ENCODE results near the gene CYP2R1. TPM values are rescaled to one million over a fixed set of nuclear protein-coding genes. Genes with fewer than 3 reads are reported as not detected.
"Not testable (repeated sequence)": the region's sequence is repeated elsewhere in the genome, so short reads cannot be mapped to it uniquely, and the experiment has no call there.

Gene CYP2R1
- total and polyA plus RNA-seq, 3 donors from 2014 or later: 34.8 to 54.3 (median 50.8) TPM

GRCh38 chr11:14875163-14875562, 16.9 kb downstream of the CYP2R1 start:
- TF ChIP-seq CTCF (IDR thresholded peaks at IDR 0.05) (no peak), POLR2A (IDR thresholded peaks at IDR 0.05) (no peak)
- no peaks in the 10 kb centered on the region for H3K27me3 ChIP-seq
- no peak for DNase-seq
- intact Hi-C loops (cut with DNase I; ENCODE audit: low total_unique reads): no loop called here
- no peaks in the 10 kb centered on the region for H3K9me3 ChIP-seq
- H3K4me1 ChIP-seq: no peaks in the 10 kb centered on the region
- no peak overlapping the region for H3K27ac ChIP-seq
- 92 to 97% methylated on average over 5 of the region's 5 CpGs for WGBS, 2 donors
- H3K4me3 ChIP-seq: no peak overlapping the region
- H3K36me3 ChIP-seq (ENCODE audit: low read depth, missing control alignments): no peaks in the 10 kb centered on the region

GRCh38 chr11:14873632-14874031, 18.4 kb downstream of the CYP2R1 start:
- no peaks in the 10 kb centered on the region for H3K4me1 ChIP-seq
- H3K4me3 ChIP-seq: no peak overlapping the region
- H3K27me3 ChIP-seq: no peaks in the 10 kb centered on the region
- no peak overlapping the region for H3K27ac ChIP-seq
- no peak for DNase-seq
- TF ChIP-seq CTCF (IDR thresholded peaks at IDR 0.05) (no peak), POLR2A (IDR thresholded peaks at IDR 0.05) (no peak)
- WGBS, 2 donors: 55 to 86% methylated on average over 4 of the region's 4 CpGs
- H3K9me3 ChIP-seq: no peaks in the 10 kb centered on the region
- H3K36me3 ChIP-seq (ENCODE audit: low read depth, missing control alignments): no peaks in the 10 kb centered on the region
- intact Hi-C loops (cut with DNase I; ENCODE audit: low total_unique reads): no loop called here

GRCh38 chr11:14872032-14872431, 20.0 kb downstream of the CYP2R1 start:
- H3K27ac ChIP-seq: no peak overlapping the region
- no peaks in the 10 kb centered on the region for H3K36me3 ChIP-seq (ENCODE audit: low read depth, missing control alignments)
- no peak overlapping the region for H3K4me3 ChIP-seq
- no peak for TF ChIP-seq POLR2A (IDR thresholded peaks at IDR 0.05)
- DNase-seq: no peak
- no peaks in the 10 kb centered on the region for H3K4me1 ChIP-seq
- no peaks in the 10 kb centered on the region for H3K9me3 ChIP-seq
- H3K27me3 ChIP-seq: no peaks in the 10 kb centered on the region
- intact Hi-C loops (cut with DNase I; ENCODE audit: low total_unique reads): no loop called here

- H3K36me3 ChIP-seq (ENCODE audit: low read depth, missing control alignments); DNase-seq; intact Hi-C loops (cut with DNase I; ENCODE audit: low total_unique reads); H3K9me3 ChIP-seq; H3K4me1 ChIP-seq; H3K27ac ChIP-seq; H3K27me3 ChIP-seq; H3K4me3 ChIP-seq: not testable (repeated sequence)
- WGBS, 2 donors: 91 to 96% methylated on average over 4 of the region's 4 CpGs
Observed at GRCh38 chr11:14863775-14864174, 28.3 kb downstream of the CYP2R1 start.

- Histone ChIP-seq H3K27ac (no peak overlapping the region), H3K36me3 (ENCODE audit: low read depth, missing control alignments) (no peaks in the 10 kb centered on the region), H3K9me3 (no peaks in the 10 kb centered on the region), H3K27me3 (no peaks in the 10 kb centered on the region), H3K4me1 (no peaks in the 10 kb centered on the region), H3K4me3 (no peak overlapping the region)
- intact Hi-C loops (cut with DNase I; ENCODE audit: low total_unique reads): no loop called here
- TF ChIP-seq POLR2A (IDR thresholded peaks at IDR 0.05) (no peak), CTCF (IDR thresholded peaks at IDR 0.05) (no peak)
- 100% methylated on average over 1 of the region's 1 CpG for WGBS, 2 donors
- no peak for DNase-seq
Observed at GRCh38 chr11:14861680-14862079, 30.4 kb downstream of the CYP2R1 start.

- intact Hi-C loops (cut with DNase I; ENCODE audit: low total_unique reads): no loop called here
- Histone ChIP-seq H3K27me3 (no peaks in the 10 kb centered on the region), H3K36me3 (ENCODE audit: low read depth, missing control alignments) (no peaks in the 10 kb centered on the region), H3K9me3 (no peaks in the 10 kb centered on the region), H3K4me3 (no peak overlapping the region), H3K4me1 (no peaks in the 10 kb centered on the region), H3K27ac (no peak overlapping the region)
- TF ChIP-seq POLR2A (IDR thresholded peaks at IDR 0.05): no peak
- TF ChIP-seq CTCF (IDR thresholded peaks at IDR 0.05): no peak
- DNase-seq: no peak
- WGBS, 2 donors: 93 to 95% methylated on average over 2 of the region's 2 CpGs
Observed at GRCh38 chr11:14860511-14860910, 31.5 kb downstream of the CYP2R1 start.

Data from testis (tissue), 3 donors.